ENCODE results near the gene FAM76B.

The FAM76B gene

GRCh38 chr11:95734009-95734572, 55.5 kb downstream of the FAM76B start:
- Mint-ChIP-seq H3K4me3 (no peak overlapping the region), H3K27me3 (ENCODE audit: low read depth, poor library complexity) (no peaks in the 10 kb centered on the region), H3K9me3 (peaks cover 4% of the 10 kb centered on the region), H3K4me1 (peaks cover 11% of the 10 kb centered on the region), H3K27ac (no peak overlapping the region), H3K36me3 (ENCODE audit: low read depth) (no peaks in the 10 kb centered on the region)
- no peak for TF ChIP-seq CTCF (IDR thresholded peaks at IDR 0.05)
- DNase-seq = no peak

GRCh38 chr11:95732930-95733602, 56.5 kb downstream of the FAM76B start:
- TF ChIP-seq CTCF (IDR thresholded peaks at IDR 0.05) = no peak
- peaks cover 4% of the 10 kb centered on the region for H3K9me3 Mint-ChIP-seq
- no peak for DNase-seq
- H3K4me1 Mint-ChIP-seq = peaks cover 11% of the 10 kb centered on the region
- no peak overlapping the region for H3K4me3 Mint-ChIP-seq
- no peak overlapping the region for H3K27ac Mint-ChIP-seq
- H3K36me3 Mint-ChIP-seq (ENCODE audit: low read depth) = no peaks in the 10 kb centered on the region
- no peaks in the 10 kb centered on the region for H3K27me3 Mint-ChIP-seq (ENCODE audit: low read depth, poor library complexity)

GRCh38 chr11:95729462-95729861, 60.1 kb downstream of the FAM76B start:
- H3K4me1 Mint-ChIP-seq = peaks cover 8% of the 10 kb centered on the region
- H3K9me3 Mint-ChIP-seq = peaks cover 4% of the 10 kb centered on the region
- no peak for TF ChIP-seq CTCF (IDR thresholded peaks at IDR 0.05)
- H3K27me3 Mint-ChIP-seq (ENCODE audit: low read depth, poor library complexity) = no peaks in the 10 kb centered on the region
- no peak overlapping the region for H3K27ac Mint-ChIP-seq
- DNase-seq = no peak
- H3K4me3 Mint-ChIP-seq = no peak overlapping the region
- H3K36me3 Mint-ChIP-seq (ENCODE audit: low read depth) = no peaks in the 10 kb centered on the region

- no peak overlapping the region for H3K27ac Mint-ChIP-seq
- no peak for TF ChIP-seq CTCF (IDR thresholded peaks at IDR 0.05)
- no peak overlapping the region for H3K4me3 Mint-ChIP-seq
- H3K27me3 Mint-ChIP-seq (ENCODE audit: low read depth, poor library complexity) = no peaks in the 10 kb centered on the region
- peaks cover 1% of the 10 kb centered on the region for H3K4me1 Mint-ChIP-seq
- H3K9me3 Mint-ChIP-seq = peaks cover 4% of the 10 kb centered on the region
- H3K36me3 Mint-ChIP-seq (ENCODE audit: low read depth) = no peaks in the 10 kb centered on the region
- no peak for DNase-seq
Measured at GRCh38 chr11:95728790-95729189, 60.8 kb downstream of the FAM76B start.

GRCh38 chr11:95728094-95728493, 61.5 kb downstream of the FAM76B start:
- Mint-ChIP-seq H3K27ac (no peak overlapping the region), H3K4me1 (no peaks in the 10 kb centered on the region), H3K27me3 (ENCODE audit: low read depth, poor library complexity) (no peaks in the 10 kb centered on the region), H3K9me3 (peaks cover 8% of the 10 kb centered on the region), H3K36me3 (ENCODE audit: low read depth) (no peaks in the 10 kb centered on the region), H3K4me3 (no peak overlapping the region)
- no peak for TF ChIP-seq CTCF (IDR thresholded peaks at IDR 0.05)
- DNase-seq = no peak

- TF ChIP-seq CTCF (IDR thresholded peaks at IDR 0.05) = no peak
- DNase-seq = no peak
- no peak overlapping the region for H3K4me3 Mint-ChIP-seq
- H3K36me3 Mint-ChIP-seq (ENCODE audit: low read depth) = no peaks in the 10 kb centered on the region
- no peak overlapping the region for H3K27ac Mint-ChIP-seq
- no peaks in the 10 kb centered on the region for H3K4me1 Mint-ChIP-seq
- peaks cover 12% of the 10 kb centered on the region for H3K9me3 Mint-ChIP-seq
- H3K27me3 Mint-ChIP-seq (ENCODE audit: low read depth, poor library complexity) = no peaks in the 10 kb centered on the region
Measured at GRCh38 chr11:95727620-95728019, 62.0 kb downstream of the FAM76B start.

Measured in nephron progenitor cell (in vitro differentiated cells).